Measurements from ENCODE around the gene TM9SF4. TPM values are rescaled to one million over a fixed set of nuclear protein-coding genes. Genes with fewer than 3 reads are reported as not detected.

Gene TM9SF4
- total and polyA plus RNA-seq, 2 of the 8 experiments (the other 6 are each of a cell fraction or from before 2014, with no cell fraction given): 38.4 to 68.7 TPM

- no peak for TF ChIP-seq POLR2AphosphoS5 (IDR thresholded peaks at IDR 0.05; ENCODE audit: low read depth, low read length)
- TF ChIP-seq, protein P1, sequence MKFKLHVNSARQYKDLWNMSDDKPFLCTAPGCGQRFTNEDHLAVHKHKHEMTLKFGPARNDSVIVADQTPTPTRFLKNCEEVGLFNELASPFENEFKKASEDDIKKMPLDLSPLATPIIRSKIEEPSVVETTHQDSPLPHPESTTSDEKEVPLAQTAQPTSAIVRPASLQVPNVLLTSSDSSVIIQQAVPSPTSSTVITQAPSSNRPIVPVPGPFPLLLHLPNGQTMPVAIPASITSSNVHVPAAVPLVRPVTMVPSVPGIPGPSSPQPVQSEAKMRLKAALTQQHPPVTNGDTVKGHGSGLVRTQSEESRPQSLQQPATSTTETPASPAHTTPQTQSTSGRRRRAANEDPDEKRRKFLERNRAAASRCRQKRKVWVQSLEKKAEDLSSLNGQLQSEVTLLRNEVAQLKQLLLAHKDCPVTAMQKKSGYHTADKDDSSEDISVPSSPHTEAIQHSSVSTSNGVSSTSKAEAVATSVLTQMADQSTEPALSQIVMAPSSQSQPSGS (IDR thresholded peaks at IDR 0.05; ENCODE audit: low read length): no peak
- no peak for TF ChIP-seq CHD2 (IDR thresholded peaks at IDR 0.05; ENCODE audit: low read length)
- no peak for TF ChIP-seq CTBP2 (IDR thresholded peaks at IDR 0.05; ENCODE audit: borderline replicate concordance, insufficient read depth, insufficient read length, low read length)
Measured at GRCh38 chr20:32062776-32063170, 46.7 kb upstream of the TM9SF4 start (continued).

Data from H1 (cell line).